Measurements from ENCODE around the gene OIT3. TPM values are rescaled to one million over a fixed set of nuclear protein-coding genes. Genes with fewer than 3 reads are reported as not detected.
"Not testable (repeated sequence)": the region's sequence is repeated elsewhere in the genome, so short reads cannot be mapped to it uniquely, and the experiment has no call there.

The OIT3 gene
- total and polyA plus RNA-seq, 2 of the 4 experiments (the other 2 are of a cell fraction): not detected

DNA sequence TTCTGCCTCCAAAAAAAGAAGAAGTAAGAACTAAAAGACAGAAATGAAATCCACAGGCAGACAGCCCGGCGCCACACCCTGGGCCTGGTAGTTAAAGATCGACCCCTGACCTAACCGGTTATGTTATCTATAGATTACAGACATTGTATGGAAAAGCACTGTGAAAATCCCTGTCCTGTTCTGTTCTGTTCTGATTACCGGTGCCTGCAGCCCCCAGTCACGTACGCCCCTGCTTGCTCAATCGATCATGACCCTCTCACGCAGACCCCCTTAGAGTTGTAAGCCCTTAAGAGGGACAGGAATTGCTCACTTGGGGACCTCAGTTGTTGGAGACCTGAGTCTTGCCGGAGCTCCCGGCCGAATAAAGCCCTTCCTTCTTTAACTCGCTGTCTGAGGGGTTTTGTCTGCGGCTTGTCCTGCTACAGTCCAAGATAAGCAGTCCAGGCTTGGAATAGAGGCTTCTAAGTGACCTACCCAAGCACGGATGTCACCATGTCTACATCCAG lies 10.5 kb downstream of the OIT3 start:
- H3K27ac ChIP-seq (ENCODE audit: insufficient read depth, low read length); intact Hi-C loops (cut with micrococcal nuclease); H4K5ac ChIP-seq (ENCODE audit: low read depth, low read length); H2BK120ac ChIP-seq (ENCODE audit: low read depth, low read length); H3K23ac ChIP-seq (ENCODE audit: low read depth, low read length); dilution Hi-C loops (cut with HindIII; ENCODE audit: low sequenced_read_pairs, unreplicated experiment); DNase-seq; H2BK20ac ChIP-seq (ENCODE audit: low read depth, low read length); CTCF ChIA-PET; H3K9me3 ChIP-seq (ENCODE audit: control insufficient read depth, insufficient read depth, low read length); H4K20me1 ChIP-seq (ENCODE audit: insufficient read depth, low read length); POLR2A ChIA-PET (ENCODE audit: unreplicated experiment); H2BK15ac ChIP-seq (ENCODE audit: low read depth, low read length); H3K4me2 ChIP-seq (ENCODE audit: low read depth, low read length); H3K4ac ChIP-seq (ENCODE audit: low read depth, low read length); H3K18ac ChIP-seq (ENCODE audit: low read depth, low read length); H3K56ac ChIP-seq (ENCODE audit: extremely low read depth, insufficient read depth, low read length); ATAC-seq (ENCODE audit: low read depth); H3K36me3 ChIP-seq (ENCODE audit: control insufficient read depth, insufficient read depth, low read length); H3K9me1 ChIP-seq (ENCODE audit: insufficient read depth, low read length); H2AFZ ChIP-seq (replicated peaks; ENCODE audit: low read length, poor library complexity); H2AK5ac ChIP-seq (ENCODE audit: low read depth, low read length); H3K9ac ChIP-seq (ENCODE audit: low read depth, low read length); H3K79me1 ChIP-seq (ENCODE audit: low read depth in 1 of 2, low read length in 2 of 2); H4K91ac ChIP-seq (ENCODE audit: insufficient read depth, low read depth, low read length); H3K4me1 ChIP-seq (ENCODE audit: control insufficient read depth, insufficient read depth, low read length); H3K14ac ChIP-seq (replicated peaks; ENCODE audit: low read depth, low read length); H3K4me3 ChIP-seq (ENCODE audit: insufficient read depth, low read depth, low read length); H2AK9ac ChIP-seq (replicated peaks; ENCODE audit: low read depth, low read length, poor library complexity); H2BK5ac ChIP-seq (ENCODE audit: low read depth, low read length, poor library complexity, severe bottlenecking); BruUV-seq (replicated peaks); H3K27me3 ChIP-seq (ENCODE audit: control insufficient read depth, insufficient read depth, low read length); H4K8ac ChIP-seq (ENCODE audit: low read depth in 2 of 2, low read length in 2 of 2); in situ Hi-C loops (cut with MboI; ENCODE audit: low sequenced_read_pairs): not testable (repeated sequence)
- WGBS, 2 experiments (ENCODE audit: extremely low coverage in 2 of 2, insufficient read length in 1 of 2): 100% methylated on average over 4 of the region's 15 CpGs; no CpG with 5 or more reads in 1 of the 2 experiments
